ENCODE data around the gene RNF224. TPM values are rescaled to one million over a fixed set of nuclear protein-coding genes. Genes with fewer than 3 reads are reported as not detected.

RNF224 gene
- total and polyA plus RNA-seq, 2 experiments from 2014 or later, result 0.63 TPM; not detected in 1

- H3K4me3 Mint-ChIP-seq, result no peak overlapping the region
- ATAC-seq (peak; percentile 4; the same call in 1 of the 3 replicates), DNase-seq (ENCODE audit: low spot score) (no peak)
- Histone ChIP-seq H3K79me2 (replicated peaks; ENCODE audit: insufficient read depth) (peaks cover 42% of the 10 kb centered on the region), H3K27ac (ENCODE audit: low read depth) (no peak overlapping the region), H3K4me1 (ENCODE audit: insufficient read depth) (peaks cover 6% of the 10 kb centered on the region), H3K4me2 (no peak overlapping the region), H2AFZ (no peak overlapping the region), H3K4me3 (no peak overlapping the region), H3K27me3 (ENCODE audit: insufficient read depth) (no peaks in the 10 kb centered on the region), H3F3A (replicated peaks; ENCODE audit: low read depth) (no peaks in the 10 kb centered on the region), H4K20me1 (replicated peaks; ENCODE audit: insufficient read depth) (no peaks in the 10 kb centered on the region; the same call in 1 of the 2 replicates), H3K36me3 (ENCODE audit: insufficient read depth) (no peaks in the 10 kb centered on the region), H3K9me2 (ENCODE audit: insufficient read depth) (no peaks in the 10 kb centered on the region)
- peaks cover 5% of the 10 kb centered on the region for H3K36me3 Mint-ChIP-seq (ENCODE audit: low read depth)
- TF ChIP-seq ZNF462 (CRISPR knock-in tag; IDR thresholded peaks at IDR 0.05) (no peak), ZNF331 (CRISPR knock-in tag; IDR thresholded peaks at IDR 0.05; ENCODE audit: low read depth) (no peak), EZH2 (IDR thresholded peaks at IDR 0.05; ENCODE audit: low read depth, unreplicated experiment) (no peak), ETS1 (IDR thresholded peaks at IDR 0.05) (no peak), POLR2AphosphoS5 (IDR thresholded peaks at IDR 0.05; ENCODE audit: low read depth) (no peak), REST (IDR thresholded peaks at IDR 0.05; ENCODE audit: unreplicated experiment) (no peak), JUNB (IDR thresholded peaks at IDR 0.05; ENCODE audit: unreplicated experiment) (no peak), CTCF (conservative IDR thresholded peaks at IDR 0.05; ENCODE audit: low read depth in 2 of 2) (no peak), CREB1 (CRISPR knock-in tag; IDR thresholded peaks at IDR 0.05; ENCODE audit: low read depth) (no peak), ZNF114 (CRISPR knock-in tag; IDR thresholded peaks at IDR 0.05) (no peak), STAT1 (IDR thresholded peaks at IDR 0.05; ENCODE audit: unreplicated experiment) (no peak), EZH2phosphoT487 (IDR thresholded peaks at IDR 0.05; ENCODE audit: unreplicated experiment) (no peak), NANOG (IDR thresholded peaks at IDR 0.05; ENCODE audit: borderline replicate concordance) (no peak)
- no peak overlapping the region for H3K27ac Mint-ChIP-seq
- peaks cover 6% of the 10 kb centered on the region for H3K27me3 Mint-ChIP-seq (ENCODE audit: insufficient read depth, low read depth, poor library complexity)
- no peaks in the 10 kb centered on the region; the same call in 2 of the 3 replicates for H3K9me3 Mint-ChIP-seq
- peaks cover 18% of the 10 kb centered on the region for H3K4me1 Mint-ChIP-seq
These were observed 33.5 kb upstream of the RNF224 start for GRCh38 chr9:137193771-137194170.
